CD8-positive, alpha-beta memory T cell (primary cell): Measurements from ENCODE around the gene PM20D2. TPM values are rescaled to one million over a fixed set of nuclear protein-coding genes. Genes with fewer than 3 reads are reported as not detected.

Experiments used
- CTCF ChIA-PET: fragments of 350-600 bp; sonication (Branson Sonifier 250); formaldehyde crosslinking; loops from one replicate; lab custom pipeline; 2021; ENCODE audit warnings: antibody characterized with exemption; lab: Charles Lee
- POLR2A ChIA-PET: fragments of 350-600 bp; sonication (Branson Sonifier 250); formaldehyde crosslinking; loops from one replicate; lab custom pipeline; 2021; ENCODE audit warnings: antibody characterized with exemption; lab: Charles Lee
- DNase-seq, 5 donors: peaks; one replicate each; pipeline versions ENCODE4 v3.0.0 to v3.0.0-alpha.2; 2020 to 2022; ENCODE audit warnings: mixed read lengths in 1 of 5
- H3K27ac ChIP-seq: one replicate; pipeline ENCODE4 v1.7.0; 2013; ENCODE audit warnings: low read depth, mild to moderate bottlenecking, low read length, moderate library complexity
- H3K27me3 ChIP-seq: 2 replicates; pipeline ENCODE4 v1.7.0; 2013; ENCODE audit warnings: low read length, mild to moderate bottlenecking; ENCODE audit not compliant: insufficient read depth, poor library complexity, severe bottlenecking
- H3K36me3 ChIP-seq: 2 replicates; pipeline ENCODE4 v1.7.0; 2013; ENCODE audit warnings: mild to moderate bottlenecking, low read length, moderate library complexity; ENCODE audit not compliant: insufficient read depth
- H3K4me1 ChIP-seq: 2 replicates; pipeline ENCODE4 v1.7.0; 2013; ENCODE audit warnings: mild to moderate bottlenecking, low read length, moderate library complexity; ENCODE audit not compliant: insufficient read depth
- H3K4me3 ChIP-seq: 2 replicates; pipeline ENCODE4 v1.7.0; 2013; ENCODE audit warnings: mild to moderate bottlenecking, low read length
- H3K9me3 ChIP-seq: 2 replicates; pipeline ENCODE4 v1.7.0; 2013; ENCODE audit warnings: mild to moderate bottlenecking, low read length
- H3K27ac Mint-ChIP-seq, 8 donors: one replicate each; pipeline ENCODE4 v1.8.0; 2020 to 2021; ENCODE audit warnings: mixed read lengths in 8 of 8, mild to moderate bottlenecking in 6 of 8, inconsistent platforms in 3 of 8, moderate library complexity in 3 of 8
- H3K27me3 Mint-ChIP-seq, 2 donors: one replicate each; pipeline ENCODE4 v1.8.0; 2020 to 2021; ENCODE audit warnings: mixed read lengths in 2 of 2, mild to moderate bottlenecking in 1 of 2, moderate library complexity in 1 of 2
- H3K36me3 Mint-ChIP-seq, 3 donors: one replicate each; pipeline ENCODE4 v1.8.0; 2020 to 2021; ENCODE audit warnings: mixed read lengths in 3 of 3, inconsistent platforms in 1 of 3, mild to moderate bottlenecking in 1 of 3
- H3K4me1 Mint-ChIP-seq, 3 donors: one replicate each; pipeline ENCODE4 v1.8.0; 2020 to 2021; ENCODE audit warnings: mixed read lengths in 3 of 3, inconsistent platforms in 1 of 3, mild to moderate bottlenecking in 1 of 3
- H3K4me3 Mint-ChIP-seq, 7 donors: one replicate each; pipeline ENCODE4 v1.8.0; 2020 to 2021; ENCODE audit warnings: mixed read lengths in 7 of 7, mild to moderate bottlenecking in 6 of 7, moderate library complexity in 4 of 7, inconsistent platforms in 2 of 7
- H3K9me3 Mint-ChIP-seq, 5 donors: one replicate each; pipeline ENCODE4 v1.8.0; 2020 to 2022; ENCODE audit warnings: mixed read lengths in 5 of 5, mild to moderate bottlenecking in 3 of 5, moderate library complexity in 2 of 5, inconsistent platforms in 1 of 5
- polyA plus RNA-seq: library from polyadenylated mRNA; unstranded; fragments of 300-500 nt; fragmentation: Illumina TruSeq; gene quantifications from one replicate; pipeline ENCODE4 v1.2.3, GENCODE V29; 2021
- total RNA-seq, 2 experiments: library from RNA; stranded (reverse); gene quantifications; one replicate each; pipeline ENCODE4 v1.2.3, GENCODE V29; 2021

Gene PM20D2
- total and polyA plus RNA-seq, 3 experiments from 2014 or later: 8.8 to 18.7 (median 17.6) TPM

- H3K4me1 ChIP-seq: no peaks in the 10 kb centered on the region
- H3K36me3 ChIP-seq: no peaks in the 10 kb centered on the region
- peaks cover 4 to 21% of the 10 kb centered on the region in 2 donors for H3K27me3 Mint-ChIP-seq
- H3K4me3 ChIP-seq: no peak overlapping the region
- no peak overlapping the region for H3K4me3 Mint-ChIP-seq
- H3K27ac ChIP-seq: no peak overlapping the region
- H3K36me3 Mint-ChIP-seq: peaks cover 0 to 3% (median 0%) of the 10 kb centered on the region in 3 donors
- ChIA-PET CTCF (no interaction called here), POLR2A (no interaction called here)
- no peaks in the 10 kb centered on the region for H3K27me3 ChIP-seq
- H3K9me3 ChIP-seq: no peaks in the 10 kb centered on the region
- H3K27ac Mint-ChIP-seq: no peak overlapping the region
- DNase-seq: no peak
- H3K9me3 Mint-ChIP-seq: no peaks in the 10 kb centered on the region
- no peaks in the 10 kb centered on the region for H3K4me1 Mint-ChIP-seq
These were observed 63.6 kb downstream of the PM20D2 start for GRCh38 chr6:89209457-89209856.

GRCh38 chr6:89212472-89212871, 66.6 kb downstream of the PM20D2 start:
- Mint-ChIP-seq H3K9me3 (no peaks in the 10 kb centered on the region), H3K27ac (no peak overlapping the region), H3K27me3 (peaks cover 8 to 22% of the 10 kb centered on the region in 2 donors), H3K4me1 (no peaks in the 10 kb centered on the region), H3K36me3 (peaks cover 0 to 3% (median 0%) of the 10 kb centered on the region in 3 donors), H3K4me3 (no peak overlapping the region)
- ChIA-PET CTCF (interaction anchor here (1.0 kb wide), 1 partner anchor 8 kb away, joined by 5 read pairs; no protein-coding TSS in a partner anchor), POLR2A (no interaction called here)
- Histone ChIP-seq H3K36me3 (no peaks in the 10 kb centered on the region), H3K4me1 (no peaks in the 10 kb centered on the region), H3K4me3 (no peak overlapping the region), H3K27ac (no peak overlapping the region), H3K27me3 (no peaks in the 10 kb centered on the region), H3K9me3 (no peaks in the 10 kb centered on the region)
- no peak for DNase-seq

- Histone ChIP-seq H3K4me1 (no peaks in the 10 kb centered on the region), H3K27ac (no peak overlapping the region), H3K4me3 (no peak overlapping the region), H3K9me3 (no peaks in the 10 kb centered on the region), H3K36me3 (no peaks in the 10 kb centered on the region), H3K27me3 (no peaks in the 10 kb centered on the region)
- peaks cover 0 to 3% (median 0%) of the 10 kb centered on the region in 3 donors for H3K36me3 Mint-ChIP-seq
- no peaks in the 10 kb centered on the region for H3K4me1 Mint-ChIP-seq
- ChIA-PET CTCF (no interaction called here), POLR2A (no interaction called here)
- no peaks in the 10 kb centered on the region for H3K9me3 Mint-ChIP-seq
- no peak for DNase-seq
- no peak overlapping the region for H3K4me3 Mint-ChIP-seq
- H3K27me3 Mint-ChIP-seq: peaks cover 8 to 33% of the 10 kb centered on the region in 2 donors
- no peak overlapping the region for H3K27ac Mint-ChIP-seq
These were observed 68.3 kb downstream of the PM20D2 start for GRCh38 chr6:89214197-89214596.

Other genes starting within 250 kb of the PM20D2 start
- 10 to 100 TPM; 20.7 to 22.3 TPM for gene RNGTT, start 182.4 kb upstream of the PM20D2 start, total RNA-seq
- gene RNGTT, start 182.4 kb upstream of the PM20D2 start, polyA plus RNA-seq: 16.0 TPM
- gene PNRC1, start 65.3 kb upstream of the PM20D2 start, total RNA-seq: 10 to 100 TPM; 79.4 to 84.5 TPM
- 597 TPM for gene PNRC1, start 65.3 kb upstream of the PM20D2 start, polyA plus RNA-seq
- gene SRSF12, start 28.0 kb upstream of the PM20D2 start, total RNA-seq: under 1 TPM; 0.71 to 0.81 TPM
- gene SRSF12, start 28.0 kb upstream of the PM20D2 start, polyA plus RNA-seq: 0.23 TPM
- gene GABRR1, start 71.3 kb downstream of the PM20D2 start, total RNA-seq: not detected
- not detected for gene GABRR1, start 71.3 kb downstream of the PM20D2 start, polyA plus RNA-seq
- under 1 TPM; 0.20 to 0.24 TPM for gene GABRR2, start 169.2 kb downstream of the PM20D2 start, total RNA-seq
- 0.16 TPM for gene GABRR2, start 169.2 kb downstream of the PM20D2 start, polyA plus RNA-seq
- gene UBE2J1, start 206.7 kb downstream of the PM20D2 start, total RNA-seq: 10 to 100 TPM; 27.1 to 27.2 TPM
- gene UBE2J1, start 206.7 kb downstream of the PM20D2 start, polyA plus RNA-seq: 36.0 TPM